ENCODE results near the gene CHFR. TPM values are rescaled to one million over a fixed set of nuclear protein-coding genes. Genes with fewer than 3 reads are reported as not detected.

CHFR gene
- total and polyA plus RNA-seq, 9 of the 15 experiments (the other 6 are each of a cell fraction or from before 2014, with no cell fraction given): 0.61 to 33.9 (median 19.3) TPM

DNA sequence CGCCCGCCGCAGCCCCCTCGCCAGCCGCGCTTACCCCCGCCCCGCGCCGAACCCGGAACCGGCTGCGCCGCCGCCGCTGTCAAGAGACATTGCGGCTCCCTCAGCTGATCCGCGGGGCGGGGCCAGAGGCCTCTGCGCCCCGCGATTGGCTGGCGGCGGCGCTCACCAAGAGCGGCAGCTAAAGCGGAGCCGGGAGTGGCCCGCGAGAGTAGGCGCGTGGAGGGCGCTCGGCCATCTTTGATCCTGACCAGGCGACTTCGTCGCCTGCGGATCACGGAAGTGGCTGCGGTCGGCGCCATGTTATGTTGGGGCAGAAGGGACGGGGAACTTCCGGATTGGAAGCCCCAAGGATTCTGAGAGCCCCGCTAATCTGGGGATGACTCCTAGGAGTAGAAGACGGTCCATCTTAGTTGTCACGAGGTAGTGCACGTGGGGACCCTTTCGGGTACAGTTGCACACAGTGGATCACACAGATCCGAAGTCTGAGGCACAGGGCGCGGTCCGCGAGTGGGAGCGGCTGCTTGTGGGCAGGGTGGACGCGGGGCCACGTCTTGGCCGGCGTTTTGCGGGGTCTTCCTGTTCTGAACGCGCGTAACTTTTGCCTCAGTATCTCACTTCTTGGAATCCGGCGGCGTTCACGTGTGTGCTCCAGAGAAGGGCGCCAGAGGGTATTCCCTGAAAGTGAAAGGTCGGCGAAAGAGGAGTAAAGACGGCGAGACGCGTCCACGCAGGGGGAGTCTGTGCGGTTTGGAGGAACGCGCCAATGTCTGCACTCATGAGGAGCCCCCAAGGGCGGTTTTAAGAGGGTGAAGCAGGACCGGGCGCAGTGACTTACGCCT is at the start of gene CHFR (continued):
- TF ChIP-seq, protein P1, sequence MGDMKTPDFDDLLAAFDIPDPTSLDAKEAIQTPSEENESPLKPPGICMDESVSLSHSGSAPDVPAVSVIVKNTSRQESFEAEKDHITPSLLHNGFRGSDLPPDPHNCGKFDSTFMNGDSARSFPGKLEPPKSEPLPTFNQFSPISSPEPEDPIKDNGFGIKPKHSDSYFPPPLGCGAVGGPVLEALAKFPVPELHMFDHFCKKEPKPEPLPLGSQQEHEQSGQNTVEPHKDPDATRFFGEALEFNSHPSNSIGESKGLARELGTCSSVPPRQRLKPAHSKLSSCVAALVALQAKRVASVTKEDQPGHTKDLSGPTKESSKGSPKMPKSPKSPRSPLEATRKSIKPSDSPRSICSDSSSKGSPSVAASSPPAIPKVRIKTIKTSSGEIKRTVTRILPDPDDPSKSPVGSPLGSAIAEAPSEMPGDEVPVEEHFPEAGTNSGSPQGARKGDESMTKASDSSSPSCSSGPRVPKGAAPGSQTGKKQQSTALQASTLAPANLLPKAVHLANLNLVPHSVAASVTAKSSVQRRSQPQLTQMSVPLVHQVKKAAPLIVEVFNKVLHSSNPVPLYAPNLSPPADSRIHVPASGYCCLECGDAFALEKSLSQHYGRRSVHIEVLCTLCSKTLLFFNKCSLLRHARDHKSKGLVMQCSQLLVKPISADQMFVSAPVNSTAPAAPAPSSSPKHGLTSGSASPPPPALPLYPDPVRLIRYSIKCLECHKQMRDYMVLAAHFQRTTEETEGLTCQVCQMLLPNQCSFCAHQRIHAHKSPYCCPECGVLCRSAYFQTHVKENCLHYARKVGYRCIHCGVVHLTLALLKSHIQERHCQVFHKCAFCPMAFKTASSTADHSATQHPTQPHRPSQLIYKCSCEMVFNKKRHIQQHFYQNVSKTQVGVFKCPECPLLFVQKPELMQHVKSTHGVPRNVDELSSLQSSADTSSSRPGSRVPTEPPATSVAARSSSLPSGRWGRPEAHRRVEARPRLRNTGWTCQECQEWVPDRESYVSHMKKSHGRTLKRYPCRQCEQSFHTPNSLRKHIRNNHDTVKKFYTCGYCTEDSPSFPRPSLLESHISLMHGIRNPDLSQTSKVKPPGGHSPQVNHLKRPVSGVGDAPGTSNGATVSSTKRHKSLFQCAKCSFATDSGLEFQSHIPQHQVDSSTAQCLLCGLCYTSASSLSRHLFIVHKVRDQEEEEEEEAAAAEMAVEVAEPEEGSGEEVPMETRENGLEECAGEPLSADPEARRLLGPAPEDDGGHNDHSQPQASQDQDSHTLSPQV (IDR thresholded peaks at IDR 0.05): peak; percentile 78; the same call in 1 of the 2 replicates
- no peak for TF ChIP-seq ZNF24 (IDR thresholded peaks at IDR 0.05)
- TF ChIP-seq SRSF3 (IDR thresholded peaks at IDR 0.05; ENCODE audit: insufficient read depth, low read length): 0 out of 2 replicates have a peak, but pooled peaks have one; percentile 70
- TF ChIP-seq, protein P2, sequence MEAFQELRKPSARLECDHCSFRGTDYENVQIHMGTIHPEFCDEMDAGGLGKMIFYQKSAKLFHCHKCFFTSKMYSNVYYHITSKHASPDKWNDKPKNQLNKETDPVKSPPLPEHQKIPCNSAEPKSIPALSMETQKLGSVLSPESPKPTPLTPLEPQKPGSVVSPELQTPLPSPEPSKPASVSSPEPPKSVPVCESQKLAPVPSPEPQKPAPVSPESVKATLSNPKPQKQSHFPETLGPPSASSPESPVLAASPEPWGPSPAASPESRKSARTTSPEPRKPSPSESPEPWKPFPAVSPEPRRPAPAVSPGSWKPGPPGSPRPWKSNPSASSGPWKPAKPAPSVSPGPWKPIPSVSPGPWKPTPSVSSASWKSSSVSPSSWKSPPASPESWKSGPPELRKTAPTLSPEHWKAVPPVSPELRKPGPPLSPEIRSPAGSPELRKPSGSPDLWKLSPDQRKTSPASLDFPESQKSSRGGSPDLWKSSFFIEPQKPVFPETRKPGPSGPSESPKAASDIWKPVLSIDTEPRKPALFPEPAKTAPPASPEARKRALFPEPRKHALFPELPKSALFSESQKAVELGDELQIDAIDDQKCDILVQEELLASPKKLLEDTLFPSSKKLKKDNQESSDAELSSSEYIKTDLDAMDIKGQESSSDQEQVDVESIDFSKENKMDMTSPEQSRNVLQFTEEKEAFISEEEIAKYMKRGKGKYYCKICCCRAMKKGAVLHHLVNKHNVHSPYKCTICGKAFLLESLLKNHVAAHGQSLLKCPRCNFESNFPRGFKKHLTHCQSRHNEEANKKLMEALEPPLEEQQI (IDR thresholded peaks at IDR 0.05): peak; percentile 79; the same call in 1 of the 2 replicates
- peak; percentile 60 to 64; a peak in 3 of 4 replicates for TF ChIP-seq FOXK2 (conservative IDR thresholded peaks at IDR 0.05 in 1 of 2, IDR thresholded peaks at IDR 0.05 in 1 of 2; ENCODE audit: low read depth in 2 of 2)
- TF ChIP-seq MEF2A (IDR thresholded peaks at IDR 0.05; ENCODE audit: control insufficient read depth, low read depth, low read length): no peak
- TF ChIP-seq, protein P3, sequence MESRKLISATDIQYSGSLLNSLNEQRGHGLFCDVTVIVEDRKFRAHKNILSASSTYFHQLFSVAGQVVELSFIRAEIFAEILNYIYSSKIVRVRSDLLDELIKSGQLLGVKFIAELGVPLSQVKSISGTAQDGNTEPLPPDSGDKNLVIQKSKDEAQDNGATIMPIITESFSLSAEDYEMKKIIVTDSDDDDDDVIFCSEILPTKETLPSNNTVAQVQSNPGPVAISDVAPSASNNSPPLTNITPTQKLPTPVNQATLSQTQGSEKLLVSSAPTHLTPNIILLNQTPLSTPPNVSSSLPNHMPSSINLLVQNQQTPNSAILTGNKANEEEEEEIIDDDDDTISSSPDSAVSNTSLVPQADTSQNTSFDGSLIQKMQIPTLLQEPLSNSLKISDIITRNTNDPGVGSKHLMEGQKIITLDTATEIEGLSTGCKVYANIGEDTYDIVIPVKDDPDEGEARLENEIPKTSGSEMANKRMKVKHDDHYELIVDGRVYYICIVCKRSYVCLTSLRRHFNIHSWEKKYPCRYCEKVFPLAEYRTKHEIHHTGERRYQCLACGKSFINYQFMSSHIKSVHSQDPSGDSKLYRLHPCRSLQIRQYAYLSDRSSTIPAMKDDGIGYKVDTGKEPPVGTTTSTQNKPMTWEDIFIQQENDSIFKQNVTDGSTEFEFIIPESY (CRISPR knock-in tag; IDR thresholded peaks at IDR 0.05): peak; percentile 99
- TF ChIP-seq GTF2F1 (IDR thresholded peaks at IDR 0.05; ENCODE audit: low read depth, low read length): no peak
- TF ChIP-seq RNF2 (IDR thresholded peaks at IDR 0.05): no peak; the same call in 1 of the 2 replicates
- TF ChIP-seq ZNF174 (CRISPR knock-in tag; IDR thresholded peaks at IDR 0.05): no peak
- TF ChIP-seq ZNF707 (CRISPR knock-in tag; conservative IDR thresholded peaks at IDR 0.05): no peak
- no peak for TF ChIP-seq NFE2 (IDR thresholded peaks at IDR 0.05; ENCODE audit: low read depth)
- no peak for TF ChIP-seq ZFP36 (IDR thresholded peaks at IDR 0.05; ENCODE audit: low read depth, low read length, partially characterized antibody)
- TF ChIP-seq, protein P4, sequence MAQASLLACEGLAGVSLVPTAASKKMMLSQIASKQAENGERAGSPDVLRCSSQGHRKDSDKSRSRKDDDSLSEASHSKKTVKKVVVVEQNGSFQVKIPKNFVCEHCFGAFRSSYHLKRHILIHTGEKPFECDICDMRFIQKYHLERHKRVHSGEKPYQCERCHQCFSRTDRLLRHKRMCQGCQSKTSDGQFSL (CRISPR knock-in tag; IDR thresholded peaks at IDR 0.05): no peak
- TF ChIP-seq, protein P4 (tag; IDR thresholded peaks at IDR 0.05): no peak
- no peak for TF ChIP-seq ZNF408 (CRISPR knock-in tag; IDR thresholded peaks at IDR 0.05; ENCODE audit: low read depth)

Measured in K562 (cell line).